ENCODE results near the gene PRPF6.

PRPF6 gene

DNA sequence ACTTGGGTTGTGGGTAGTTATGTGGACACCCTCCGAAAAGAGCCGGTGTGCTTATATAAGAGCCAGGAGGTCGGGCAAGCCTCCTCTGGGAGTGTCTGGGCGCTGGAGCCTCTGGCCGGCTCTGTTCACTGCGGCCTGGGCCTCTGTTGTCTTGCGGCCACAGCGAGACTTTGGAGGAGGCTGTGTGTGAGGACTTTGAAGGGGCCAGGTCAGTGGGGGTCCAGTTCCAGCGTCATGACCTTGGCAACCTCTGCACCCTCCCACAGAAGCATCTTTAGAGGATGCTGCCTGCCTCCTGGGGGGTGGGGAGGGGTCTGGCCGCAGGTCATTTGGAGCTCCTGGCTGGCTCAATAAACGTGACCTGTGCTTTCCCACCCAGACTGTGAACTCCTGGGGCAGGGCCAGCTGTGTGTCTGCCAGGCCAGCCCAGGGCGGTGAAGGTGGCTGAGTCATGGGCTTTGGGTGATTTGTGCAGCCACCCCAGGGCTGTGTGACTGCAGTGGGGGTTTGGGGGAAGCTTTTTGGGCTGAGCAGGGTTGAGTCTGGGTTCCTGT, 83.3 kb downstream of the PRPF6 start:
- Histone ChIP-seq H3K4me1 (ENCODE audit: insufficient read depth, low read length) (peaks cover 26% of the 10 kb centered on the region), H3K9ac (ENCODE audit: low read depth, low read length) (peak overlapping the region; percentile 80; the same call in 1 of the 2 replicates), H3K9me3 (ENCODE audit: control insufficient read depth, insufficient read depth, low read length) (no peaks in the 10 kb centered on the region), H3K36me3 (ENCODE audit: insufficient read depth, low read length) (no peaks in the 10 kb centered on the region)

DNA sequence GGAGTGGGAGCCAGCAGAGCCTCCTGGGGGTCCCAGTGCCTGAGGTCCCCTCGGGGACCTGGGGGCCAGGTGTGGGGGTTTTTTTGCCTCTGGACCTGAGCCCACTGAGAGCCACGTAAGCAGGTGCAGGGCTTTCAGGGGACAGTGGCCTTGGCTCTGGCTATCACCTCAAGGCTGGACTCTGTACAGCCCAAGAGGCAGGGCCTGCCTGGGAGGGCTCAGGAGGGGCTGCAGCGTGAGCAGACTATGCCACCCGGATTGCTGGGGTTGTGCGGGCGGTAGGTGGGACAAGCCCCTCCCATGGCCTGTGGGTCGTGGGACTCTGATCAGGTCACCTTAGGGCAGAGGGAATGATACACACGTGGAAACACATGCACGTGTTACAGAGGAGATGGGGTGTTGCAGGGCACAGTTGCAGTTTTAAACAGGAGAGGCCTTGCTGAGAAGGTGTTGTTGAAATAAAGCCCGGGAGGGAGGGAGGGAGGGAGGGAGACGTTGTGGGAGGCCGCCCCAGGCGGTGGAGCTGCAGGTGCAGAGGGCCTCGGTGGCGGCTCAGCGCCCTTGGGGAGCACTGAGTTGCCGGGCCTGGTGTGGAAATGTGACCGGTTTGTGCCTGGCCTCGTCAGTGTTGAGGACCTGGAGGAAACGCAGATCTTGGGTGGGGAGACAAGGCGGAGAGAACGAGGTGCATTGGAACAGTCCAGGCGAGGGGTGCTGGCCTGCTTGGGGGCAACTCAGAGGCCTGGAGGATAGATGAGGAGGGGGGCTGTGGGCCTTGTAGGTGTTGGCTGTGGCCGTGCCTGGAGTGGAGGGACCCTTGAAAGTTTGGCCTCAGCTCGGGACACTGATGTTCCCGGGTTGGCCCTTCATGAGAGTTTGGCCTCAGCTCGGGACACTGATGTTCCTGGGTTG, 84.4 kb downstream of the PRPF6 start:
- no peaks in the 10 kb centered on the region for H3K9me3 ChIP-seq (ENCODE audit: control insufficient read depth, insufficient read depth, low read length)
- peaks cover 26% of the 10 kb centered on the region for H3K4me1 ChIP-seq (ENCODE audit: insufficient read depth, low read length)
- H3K36me3 ChIP-seq (ENCODE audit: insufficient read depth, low read length) = no peaks in the 10 kb centered on the region
- no peak overlapping the region for H3K9ac ChIP-seq (ENCODE audit: low read depth, low read length)

DNA sequence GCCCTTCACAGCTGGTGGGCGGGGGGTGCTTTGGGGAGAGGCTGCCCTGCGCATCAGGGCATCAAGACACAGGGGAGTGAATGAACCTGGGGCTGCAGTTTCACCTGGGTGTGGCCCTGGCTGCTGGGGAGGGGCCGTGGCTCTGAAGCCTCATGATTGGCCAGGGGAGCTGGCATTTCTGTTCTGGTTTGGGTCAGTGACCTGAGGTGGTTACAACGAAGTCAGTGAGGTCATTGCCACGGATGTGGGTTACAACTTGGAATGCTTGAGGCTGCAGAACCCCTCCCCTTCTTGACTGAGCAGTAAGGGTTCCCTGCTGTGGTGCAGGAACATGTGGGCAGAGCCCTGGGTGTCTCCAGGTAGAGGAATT, 85.0 kb downstream of the PRPF6 start:
- Histone ChIP-seq H3K36me3 (ENCODE audit: insufficient read depth, low read length) (no peaks in the 10 kb centered on the region), H3K9ac (ENCODE audit: low read depth, low read length) (no peak overlapping the region), H3K4me1 (ENCODE audit: insufficient read depth, low read length) (peaks cover 26% of the 10 kb centered on the region), H3K9me3 (ENCODE audit: control insufficient read depth, insufficient read depth, low read length) (no peaks in the 10 kb centered on the region)

DNA sequence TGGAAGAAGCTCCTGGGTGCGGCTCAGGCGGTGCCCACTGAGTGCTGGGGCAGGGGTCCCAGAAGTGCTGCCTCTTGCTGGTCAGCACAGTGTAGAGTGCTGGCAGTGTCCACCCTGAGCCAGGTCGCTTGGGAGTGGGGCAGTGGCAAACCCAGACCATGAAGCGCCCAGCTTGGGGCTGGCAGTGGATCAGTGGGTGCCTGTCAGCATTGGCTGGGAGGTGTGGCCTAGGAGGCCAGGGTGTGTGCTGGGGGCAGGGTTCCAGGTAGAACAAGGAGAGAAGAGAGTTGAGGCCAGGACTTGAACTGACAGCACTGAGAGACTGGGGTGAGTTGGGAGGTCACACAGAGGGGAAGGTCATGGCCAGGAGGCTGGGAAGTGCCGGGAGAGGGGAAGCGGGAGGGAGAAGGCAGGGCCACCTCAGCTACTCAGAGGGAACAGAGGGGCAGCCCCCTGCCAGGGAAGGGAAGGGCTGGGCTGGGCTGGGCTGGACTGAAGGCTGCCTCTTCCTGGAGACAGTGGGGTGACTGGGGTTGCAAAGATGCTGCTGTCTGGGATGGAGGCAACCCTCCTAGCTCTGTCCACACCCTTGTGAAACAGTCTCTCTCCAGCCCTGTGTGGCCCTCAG, 86.2 kb downstream of the PRPF6 start:
- Histone ChIP-seq H3K9ac (ENCODE audit: low read depth, low read length) (no peak overlapping the region), H3K4me1 (ENCODE audit: insufficient read depth, low read length) (peaks cover 24% of the 10 kb centered on the region), H3K9me3 (ENCODE audit: control insufficient read depth, insufficient read depth, low read length) (no peaks in the 10 kb centered on the region), H3K36me3 (ENCODE audit: insufficient read depth, low read length) (no peaks in the 10 kb centered on the region)

DNA sequence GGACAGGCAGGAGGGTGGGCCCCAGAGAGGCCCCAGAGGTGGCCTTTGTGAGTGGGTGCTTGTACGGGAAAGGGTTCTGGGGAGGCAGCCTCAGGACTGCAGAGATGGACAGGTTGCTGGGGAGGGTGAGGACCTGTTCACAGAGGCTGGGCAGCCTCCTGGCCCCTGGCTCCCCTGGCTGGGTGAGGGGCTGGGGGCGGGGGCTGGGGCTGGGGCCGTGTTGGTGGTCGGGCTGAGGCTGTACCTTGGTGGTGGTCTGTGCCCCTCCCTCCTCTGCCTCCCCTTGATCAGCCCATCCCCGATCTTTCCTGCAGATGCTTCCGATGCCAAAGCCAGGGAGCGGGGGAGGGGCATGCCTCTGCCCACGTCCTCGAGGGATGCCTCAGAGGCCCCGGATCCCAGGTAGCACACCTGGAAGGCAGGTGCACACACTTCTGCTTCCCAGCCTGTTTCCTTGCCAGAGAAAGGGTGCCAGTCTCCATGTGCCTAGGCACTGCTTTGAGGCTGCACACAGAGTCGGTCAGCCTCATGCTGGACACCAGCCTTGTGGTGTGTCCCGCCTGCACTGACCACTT, 86.9 kb downstream of the PRPF6 start:
- Histone ChIP-seq H3K9ac (ENCODE audit: low read depth, low read length) (no peak overlapping the region), H3K36me3 (ENCODE audit: insufficient read depth, low read length) (no peaks in the 10 kb centered on the region), H3K4me1 (ENCODE audit: insufficient read depth, low read length) (peaks cover 21% of the 10 kb centered on the region), H3K9me3 (ENCODE audit: control insufficient read depth, insufficient read depth, low read length) (no peaks in the 10 kb centered on the region)

DNA sequence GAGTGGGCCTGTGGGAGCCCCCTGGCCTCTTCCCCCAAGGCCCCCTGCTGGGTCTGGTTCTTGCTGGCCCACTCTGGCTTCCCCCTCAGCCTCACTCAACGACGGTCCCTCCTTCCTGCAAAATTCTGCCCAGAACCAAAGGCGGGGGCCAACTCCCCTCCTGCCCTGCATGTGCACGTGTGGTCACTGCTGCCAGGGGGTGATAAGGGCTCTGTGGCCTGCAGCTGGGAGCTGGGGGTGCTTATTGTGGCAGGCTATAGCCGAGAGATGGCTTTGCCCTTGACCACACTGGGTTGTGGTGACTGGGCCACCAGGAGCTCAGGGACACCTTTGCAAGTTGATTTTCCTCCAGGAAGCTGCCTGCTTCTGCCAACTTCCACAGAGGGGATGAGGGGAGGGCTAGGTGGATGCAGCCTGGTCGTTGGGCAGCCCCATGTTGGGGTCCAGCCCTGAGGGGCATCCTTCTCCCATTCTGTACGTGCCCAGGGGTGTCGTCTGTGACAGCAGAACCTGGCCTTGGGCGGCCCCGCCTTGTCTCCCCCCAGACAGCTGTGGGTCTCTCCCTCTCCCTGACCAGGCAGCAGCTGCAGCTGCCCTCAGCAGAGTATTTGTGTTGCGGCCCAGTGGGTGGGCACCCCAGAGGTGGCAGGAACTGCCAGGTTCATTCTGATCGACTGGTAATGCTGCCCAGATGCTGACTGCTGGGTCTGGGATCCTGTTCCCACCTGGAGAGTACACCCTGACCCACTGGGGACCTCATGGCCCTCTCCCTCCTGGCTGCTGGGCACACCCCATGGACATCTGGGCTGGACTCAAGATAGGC, 87.7 kb downstream of the PRPF6 start:
- Histone ChIP-seq H3K9ac (ENCODE audit: low read depth, low read length) (no peak overlapping the region), H3K36me3 (ENCODE audit: insufficient read depth, low read length) (no peaks in the 10 kb centered on the region), H3K9me3 (ENCODE audit: control insufficient read depth, insufficient read depth, low read length) (no peaks in the 10 kb centered on the region), H3K4me1 (ENCODE audit: insufficient read depth, low read length) (peaks cover 21% of the 10 kb centered on the region)

DNA sequence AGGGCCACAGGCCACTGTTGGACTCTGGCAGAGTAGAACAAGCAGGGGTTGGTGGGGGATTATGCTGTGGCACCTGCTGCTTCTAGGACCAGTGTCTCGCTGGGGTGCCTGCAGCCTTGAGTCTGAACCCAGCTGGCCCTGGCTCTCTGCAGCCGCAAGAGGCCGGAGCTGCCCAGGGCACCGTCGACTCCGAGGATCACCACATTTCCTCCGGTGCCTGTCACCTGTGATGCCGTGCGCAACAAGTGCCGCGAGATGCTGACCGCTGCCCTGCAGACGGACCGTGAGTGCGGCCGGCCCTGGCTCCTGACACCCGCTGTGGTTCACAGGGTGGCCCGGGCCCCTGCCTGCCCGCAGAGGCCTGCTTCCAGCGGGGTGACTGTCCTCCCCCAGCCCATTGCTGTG, 88.3 kb downstream of the PRPF6 start:
- Histone ChIP-seq H3K9ac (ENCODE audit: low read depth, low read length) (no peak overlapping the region), H3K4me1 (ENCODE audit: insufficient read depth, low read length) (peaks cover 20% of the 10 kb centered on the region), H3K36me3 (ENCODE audit: insufficient read depth, low read length) (no peaks in the 10 kb centered on the region), H3K9me3 (ENCODE audit: control insufficient read depth, insufficient read depth, low read length) (no peaks in the 10 kb centered on the region)

DNA sequence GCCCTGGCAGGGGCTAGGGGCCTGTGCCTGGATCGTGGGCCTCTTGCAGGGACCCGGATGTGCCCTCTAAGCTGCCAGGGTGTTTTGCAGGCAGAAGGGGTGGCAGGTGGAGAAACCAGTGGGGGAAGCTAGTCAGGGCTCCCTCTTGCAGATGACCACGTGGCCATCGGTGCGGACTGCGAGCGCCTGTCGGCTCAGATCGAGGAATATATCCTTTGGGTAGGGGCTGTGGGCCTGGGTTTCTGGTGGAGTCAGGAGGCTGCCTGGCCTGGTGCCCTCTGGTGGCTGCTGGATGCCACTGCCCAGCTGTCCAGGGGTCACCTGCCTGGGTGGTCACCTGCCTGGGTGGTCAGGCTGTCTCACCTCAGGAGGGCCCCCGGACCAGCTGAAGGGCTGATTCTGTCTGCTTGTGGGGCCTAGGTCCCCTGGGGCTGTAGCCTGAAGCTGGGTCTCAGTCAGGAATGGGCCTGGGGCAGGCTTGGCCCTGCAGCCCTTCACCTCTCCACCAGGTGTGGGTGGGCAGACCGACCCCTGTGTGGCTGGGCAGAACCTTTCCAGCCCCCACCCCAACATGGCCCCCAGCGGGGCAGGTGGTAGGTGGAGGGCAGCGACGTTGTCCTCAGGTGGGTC, 88.8 kb downstream of the PRPF6 start:
- Histone ChIP-seq H3K36me3 (ENCODE audit: insufficient read depth, low read length) (no peaks in the 10 kb centered on the region), H3K9me3 (ENCODE audit: control insufficient read depth, insufficient read depth, low read length) (no peaks in the 10 kb centered on the region), H3K9ac (ENCODE audit: low read depth, low read length) (no peak overlapping the region), H3K4me1 (ENCODE audit: insufficient read depth, low read length) (peaks cover 16% of the 10 kb centered on the region)

DNA sequence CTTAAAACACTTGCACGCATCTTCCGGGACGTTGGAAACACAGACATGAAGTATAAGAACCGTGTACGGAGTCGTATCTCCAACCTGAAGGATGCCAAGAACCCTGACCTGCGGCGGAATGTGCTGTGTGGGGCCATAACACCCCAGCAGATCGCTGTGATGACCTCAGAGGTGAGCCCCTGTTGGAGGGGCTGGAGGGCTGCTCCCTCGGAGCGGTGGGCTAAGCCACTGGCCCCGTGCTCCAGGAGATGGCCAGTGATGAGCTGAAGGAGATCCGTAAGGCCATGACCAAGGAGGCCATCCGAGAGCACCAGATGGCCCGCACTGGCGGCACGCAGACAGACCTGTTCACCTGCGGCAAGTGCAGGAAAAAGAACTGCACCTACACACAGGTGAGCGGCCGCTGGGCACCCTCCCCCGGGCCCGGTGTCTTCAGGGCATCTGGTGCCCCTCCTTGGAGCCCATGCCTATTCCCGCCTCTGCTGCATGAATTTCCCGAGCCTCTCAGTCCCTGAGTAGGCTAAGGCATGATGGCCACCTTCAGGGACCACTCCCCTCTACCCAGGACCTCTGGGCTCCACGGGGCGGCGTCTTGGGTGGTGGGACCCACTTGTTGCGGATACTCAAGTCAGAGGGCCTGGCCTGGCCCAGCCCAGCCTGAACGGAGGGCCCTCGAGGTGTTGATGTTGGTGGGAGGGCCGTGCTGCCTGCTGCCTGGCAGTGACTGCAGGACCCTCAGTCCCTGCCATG, 89.5 kb downstream of the PRPF6 start:
- Histone ChIP-seq H3K9me3 (ENCODE audit: control insufficient read depth, insufficient read depth, low read length) (no peaks in the 10 kb centered on the region), H3K4me1 (ENCODE audit: insufficient read depth, low read length) (peaks cover 11% of the 10 kb centered on the region), H3K9ac (ENCODE audit: low read depth, low read length) (no peak overlapping the region), H3K36me3 (ENCODE audit: insufficient read depth, low read length) (no peaks in the 10 kb centered on the region)

DNA sequence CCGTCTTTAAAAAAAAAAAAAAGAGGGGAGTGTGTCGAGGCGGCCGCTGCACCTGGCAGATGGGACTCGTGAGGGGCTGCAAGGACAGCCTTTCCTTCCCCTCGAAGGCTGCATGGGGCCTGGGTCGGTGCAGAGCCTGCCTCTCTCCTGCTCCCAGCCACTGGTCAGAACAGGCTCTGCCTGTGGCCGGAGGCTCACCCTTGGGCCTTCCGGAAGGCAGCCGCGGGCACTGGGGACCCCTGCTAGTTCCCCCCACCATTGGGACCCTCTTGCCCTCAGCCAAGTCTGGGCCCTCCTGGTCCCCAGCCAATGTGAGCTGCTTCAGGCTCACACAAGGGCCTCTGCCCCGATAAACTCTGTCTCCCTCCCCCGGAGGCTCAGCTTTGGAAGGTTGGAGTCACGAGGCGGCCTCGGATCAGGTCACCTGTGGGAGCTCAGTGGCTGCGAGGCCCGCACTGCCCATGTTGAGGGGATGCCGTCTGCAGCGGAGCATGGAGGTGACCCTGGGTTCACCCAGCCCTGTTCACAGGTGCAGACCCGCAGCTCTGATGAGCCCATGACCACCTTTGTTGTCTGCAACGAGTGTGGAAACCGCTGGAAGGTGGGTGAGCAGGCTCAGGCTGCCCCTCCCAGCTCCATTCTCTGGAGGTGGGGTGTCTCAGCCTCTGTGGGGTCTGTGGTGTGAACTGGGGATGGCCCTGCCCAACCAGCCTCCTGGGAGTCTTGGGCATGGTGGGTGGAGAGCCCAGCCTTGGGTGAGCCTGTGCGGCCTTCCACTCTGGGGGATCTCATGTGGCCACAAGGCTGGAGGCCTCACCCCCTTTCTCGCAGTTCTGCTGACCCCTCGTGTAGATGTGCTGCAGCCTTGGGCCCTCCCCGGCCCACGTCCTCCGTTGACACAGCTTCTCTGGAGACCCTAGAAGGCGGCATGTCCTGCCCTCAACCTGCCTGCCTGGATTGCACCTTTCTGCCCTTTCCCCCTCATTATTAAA, 90.7 kb downstream of the PRPF6 start:
- Histone ChIP-seq H3K9me3 (ENCODE audit: control insufficient read depth, insufficient read depth, low read length) (no peaks in the 10 kb centered on the region), H3K36me3 (ENCODE audit: insufficient read depth, low read length) (no peaks in the 10 kb centered on the region), H3K4me1 (ENCODE audit: insufficient read depth, low read length) (peaks cover under 1% of the 10 kb centered on the region; the same call in 1 of the 2 replicates), H3K9ac (ENCODE audit: low read depth, low read length) (no peak overlapping the region)

DNA sequence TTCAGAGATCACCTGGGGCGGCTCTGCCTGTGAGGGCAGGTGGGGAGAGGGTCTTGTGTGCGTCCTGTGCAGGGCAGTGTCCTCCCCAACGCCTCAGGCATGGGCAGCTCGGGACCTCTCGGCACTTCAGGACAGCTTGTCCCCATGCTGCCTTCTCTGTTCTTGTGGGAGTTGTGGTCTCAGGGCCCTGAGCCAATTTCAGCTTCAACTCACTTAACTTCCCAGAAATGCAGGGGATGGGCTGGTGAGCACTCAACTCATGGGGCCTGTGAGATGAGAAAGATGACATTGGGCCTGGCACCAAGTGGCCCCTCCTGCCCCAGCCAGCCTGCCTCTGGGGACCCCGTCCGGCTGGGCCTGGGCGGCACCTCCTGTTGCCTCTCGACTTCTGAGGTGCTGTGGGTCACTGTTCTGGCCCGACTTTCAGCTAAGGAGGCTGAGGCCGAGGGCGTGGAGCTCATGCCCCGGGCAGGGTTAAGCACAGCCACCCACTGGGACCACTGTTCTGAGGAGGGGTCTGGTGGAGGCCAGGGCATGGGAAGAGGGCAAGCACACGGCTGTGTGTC, 91.6 kb downstream of the PRPF6 start:
- Histone ChIP-seq H3K4me1 (ENCODE audit: insufficient read depth, low read length) (no peaks in the 10 kb centered on the region), H3K9ac (ENCODE audit: low read depth, low read length) (no peak overlapping the region), H3K9me3 (ENCODE audit: control insufficient read depth, insufficient read depth, low read length) (no peaks in the 10 kb centered on the region), H3K36me3 (ENCODE audit: insufficient read depth, low read length) (no peaks in the 10 kb centered on the region)
